Right lobe of liver (tissue), 4 donors: Measurements from ENCODE around the gene KRTAP22-2.

ENCODE experiments used
- POLR2A ChIP-seq: fragments of 450-650 bp; IDR thresholded peaks from one replicate; pipeline ENCODE4 v1.6.1; 2017; ENCODE audit warnings: antibody characterized with exemption, mild to moderate bottlenecking
- TF ChIP-seq, protein P1 (sequence below), 4 donors: fragments of 200-600 bp in 3 of 4; fragments of 450-650 bp in 1 of 4; IDR thresholded peaks; one replicate each; pipeline versions ENCODE4 v1.5.1 to v1.8.0; 2016 to 2022; ENCODE audit warnings: antibody characterized with exemption in 4 of 4, mild to moderate bottlenecking in 2 of 4
- donor health status: DM: no; HTN: no; CAD: no.
- donor health status: DM: no; HTN: no; CAD: no.
- donor health status: DM: no; HTN: yes; CAD: no.

- TF ChIP-seq, protein P1, sequence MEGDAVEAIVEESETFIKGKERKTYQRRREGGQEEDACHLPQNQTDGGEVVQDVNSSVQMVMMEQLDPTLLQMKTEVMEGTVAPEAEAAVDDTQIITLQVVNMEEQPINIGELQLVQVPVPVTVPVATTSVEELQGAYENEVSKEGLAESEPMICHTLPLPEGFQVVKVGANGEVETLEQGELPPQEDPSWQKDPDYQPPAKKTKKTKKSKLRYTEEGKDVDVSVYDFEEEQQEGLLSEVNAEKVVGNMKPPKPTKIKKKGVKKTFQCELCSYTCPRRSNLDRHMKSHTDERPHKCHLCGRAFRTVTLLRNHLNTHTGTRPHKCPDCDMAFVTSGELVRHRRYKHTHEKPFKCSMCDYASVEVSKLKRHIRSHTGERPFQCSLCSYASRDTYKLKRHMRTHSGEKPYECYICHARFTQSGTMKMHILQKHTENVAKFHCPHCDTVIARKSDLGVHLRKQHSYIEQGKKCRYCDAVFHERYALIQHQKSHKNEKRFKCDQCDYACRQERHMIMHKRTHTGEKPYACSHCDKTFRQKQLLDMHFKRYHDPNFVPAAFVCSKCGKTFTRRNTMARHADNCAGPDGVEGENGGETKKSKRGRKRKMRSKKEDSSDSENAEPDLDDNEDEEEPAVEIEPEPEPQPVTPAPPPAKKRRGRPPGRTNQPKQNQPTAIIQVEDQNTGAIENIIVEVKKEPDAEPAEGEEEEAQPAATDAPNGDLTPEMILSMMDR (IDR thresholded peaks at IDR 0.05) = no peak
- no peak for TF ChIP-seq POLR2A
Measured at GRCh38 chr21:30579346-30579745, 10.9 kb downstream of the KRTAP22-2 start.
